GM18508 (cell line): ENCODE measurements around the gene KRTAP5-1.

Source experiments
- ATAC-seq: cut with Tn5 transposase; IDR thresholded peaks from one replicate; pipeline ENCODE4 v1.9.1; 2021; ENCODE audit warnings: moderate number of reproducible peaks; ENCODE audit not compliant: insufficient read depth, unreplicated experiment

The KRTAP5-1 gene

GRCh38 chr11:1562469-1563148, 22.5 kb downstream of the KRTAP5-1 start:
- ATAC-seq = no peak

GRCh38 chr11:1561955-1562354, 23.1 kb downstream of the KRTAP5-1 start:
- no peak for ATAC-seq

- ATAC-seq = no peak
Measured at GRCh38 chr11:1561266-1561665, 23.8 kb downstream of the KRTAP5-1 start.

DNA sequence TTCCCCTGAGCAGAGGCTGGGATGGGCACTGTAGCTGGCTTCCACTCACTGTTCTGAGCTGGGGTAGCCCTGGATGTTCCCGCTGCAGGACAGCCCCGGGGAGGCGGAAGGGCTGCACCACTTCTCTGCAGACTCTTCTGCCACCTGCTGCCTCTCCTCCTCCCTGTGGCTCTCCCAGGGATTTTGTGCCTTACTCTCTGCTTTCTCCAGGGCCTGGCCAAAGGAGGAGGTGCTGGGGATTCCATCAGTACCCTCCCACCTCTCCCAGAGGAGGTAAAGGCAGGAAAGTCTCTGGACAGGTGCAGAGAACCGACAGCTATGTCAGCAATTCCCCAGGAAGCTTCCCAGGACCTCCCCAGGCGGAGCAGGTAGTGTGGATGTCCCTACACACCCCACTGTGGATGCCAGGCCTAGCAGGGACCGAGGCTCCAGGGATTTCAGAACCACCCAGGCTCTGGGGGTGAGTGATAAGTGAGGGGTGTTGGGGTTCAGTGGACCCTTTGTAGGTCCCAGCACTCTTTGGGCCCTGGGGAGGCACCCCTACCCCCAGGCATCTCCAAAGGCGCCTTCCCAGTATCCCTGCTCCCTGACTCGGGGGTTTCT, 24.3 kb downstream of the KRTAP5-1 start:
- no peak for ATAC-seq

DNA sequence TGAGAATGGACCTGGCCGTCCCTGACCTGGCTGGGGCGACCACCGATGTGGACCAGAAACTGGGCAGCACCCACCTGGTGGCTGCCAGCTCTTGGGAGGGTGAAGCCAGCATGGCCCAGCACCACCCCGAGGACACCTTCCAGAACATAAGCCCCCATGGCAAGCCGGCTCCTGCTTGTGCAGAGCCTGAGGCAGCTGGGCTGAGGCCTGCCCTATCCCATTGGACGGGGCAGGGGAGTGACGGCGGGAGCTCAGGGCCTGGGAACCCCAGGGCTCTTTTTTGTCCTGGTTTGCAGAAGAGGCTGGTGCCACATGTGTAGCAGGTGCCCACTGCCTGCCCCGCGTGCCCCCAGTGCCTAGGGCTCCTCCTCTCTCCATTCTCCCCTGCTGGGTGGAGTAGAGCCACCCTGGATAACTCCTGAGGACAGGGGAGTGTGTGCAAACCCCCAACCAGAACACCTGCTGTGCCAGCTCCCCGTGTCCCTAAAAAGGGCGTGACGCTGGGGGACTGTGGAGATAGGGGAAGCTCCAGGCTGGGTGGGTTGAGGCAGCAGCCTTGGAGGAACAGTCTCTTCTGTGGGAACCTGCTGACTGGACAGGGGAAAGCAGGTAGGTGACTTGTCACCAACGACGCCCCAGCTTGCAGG, 25.0 kb downstream of the KRTAP5-1 start:
- no peak for ATAC-seq

DNA sequence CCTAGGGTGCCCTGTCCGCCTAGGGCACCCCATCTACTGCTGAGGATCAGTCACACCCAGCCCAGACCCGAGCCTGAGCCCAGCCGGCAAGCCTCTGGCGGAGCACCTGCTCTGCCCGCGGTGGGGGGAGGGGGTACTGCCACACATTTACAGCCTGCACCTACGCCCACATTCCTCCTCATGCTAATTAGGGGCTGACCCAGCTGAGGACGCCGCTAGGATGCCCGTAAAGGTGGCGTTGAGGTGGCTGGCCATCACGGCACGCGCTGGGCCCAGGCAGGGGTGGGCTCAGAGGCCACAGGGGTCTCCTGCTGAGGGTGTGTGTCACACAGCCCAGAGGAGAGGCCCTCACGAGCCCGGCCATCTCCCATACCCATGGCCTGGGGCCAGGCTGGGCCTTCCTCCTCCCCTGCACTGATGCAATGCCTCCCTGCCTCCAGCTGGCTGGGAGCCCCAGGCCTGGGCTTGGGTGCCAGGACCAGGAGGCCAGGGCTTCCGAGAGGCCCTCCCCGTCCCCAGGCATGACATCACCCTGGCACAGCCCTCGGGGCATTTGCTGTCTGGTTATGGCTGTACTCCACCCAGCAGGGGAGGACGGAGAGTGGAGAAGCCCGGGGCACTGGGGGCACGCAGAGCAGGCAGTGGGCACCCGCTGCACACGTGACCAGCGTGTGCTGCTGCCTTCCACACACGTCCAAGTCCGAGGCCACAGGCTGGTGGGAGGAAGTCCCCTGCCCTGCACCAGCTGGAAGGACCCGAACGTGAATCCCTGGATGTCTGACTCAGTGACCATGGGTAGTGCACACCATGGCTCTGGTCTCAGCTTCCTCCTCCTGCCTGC, 25.8 kb downstream of the KRTAP5-1 start:
- ATAC-seq = no peak

DNA sequence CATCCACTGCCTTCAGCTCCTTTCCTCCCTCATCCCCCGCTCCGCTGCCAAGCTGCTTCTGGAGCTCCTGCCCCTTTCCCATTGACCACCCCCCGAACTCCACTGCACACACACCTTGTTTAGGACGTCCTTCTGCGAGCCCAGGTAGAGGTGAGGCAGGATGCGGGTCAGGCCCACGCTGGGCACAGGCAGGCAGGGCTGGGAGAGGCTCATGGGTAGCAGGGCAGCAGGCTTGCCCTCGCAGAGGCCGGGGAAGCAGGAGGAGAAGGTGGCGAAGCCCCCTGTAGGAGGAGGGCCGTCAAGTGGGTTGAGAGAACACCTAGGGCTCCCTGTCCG, 26.3 kb downstream of the KRTAP5-1 start:
- no peak for ATAC-seq

DNA sequence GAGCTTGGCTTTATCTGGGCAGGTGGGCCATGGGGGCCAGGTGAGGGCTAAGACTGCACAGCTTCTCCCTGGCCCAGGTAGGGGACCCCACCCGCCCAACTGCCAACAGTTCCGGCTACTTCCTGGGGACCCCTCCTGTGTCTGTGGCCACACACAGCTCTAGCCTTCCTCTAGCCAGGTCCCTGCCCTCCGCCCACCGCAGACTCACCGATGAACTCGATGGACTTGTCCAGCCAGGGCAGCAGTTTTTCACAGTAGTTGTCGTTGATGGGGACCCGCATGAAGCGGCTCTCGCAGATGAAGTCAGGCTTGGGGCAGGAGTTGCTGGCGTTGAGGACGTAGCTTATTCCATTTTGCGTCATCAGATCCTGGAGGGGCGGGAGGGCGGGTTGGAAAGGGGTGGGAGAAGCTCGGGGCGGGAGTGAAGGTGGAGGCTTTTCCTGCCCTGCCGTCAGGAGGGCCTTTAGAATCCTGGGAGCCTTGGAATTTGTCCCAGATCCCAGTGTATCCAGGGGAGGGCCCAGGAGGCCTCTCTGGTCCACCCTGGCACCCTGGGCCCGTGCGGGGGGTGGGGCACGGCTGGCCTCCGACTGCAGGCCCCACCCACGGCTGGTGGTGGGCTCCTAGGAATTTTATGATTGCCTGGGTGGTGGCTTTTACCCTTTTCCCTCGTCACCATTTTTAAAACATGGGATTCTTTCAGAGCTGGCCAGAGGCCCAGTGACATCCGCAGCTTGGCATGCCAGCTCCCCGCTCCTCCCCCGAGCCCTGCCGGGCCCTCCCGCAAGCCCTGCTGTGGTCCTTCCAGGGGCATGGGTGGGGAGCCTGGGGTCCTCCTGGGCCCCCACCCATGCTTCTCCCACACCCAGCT, 26.9 kb downstream of the KRTAP5-1 start:
- no peak for ATAC-seq

DNA sequence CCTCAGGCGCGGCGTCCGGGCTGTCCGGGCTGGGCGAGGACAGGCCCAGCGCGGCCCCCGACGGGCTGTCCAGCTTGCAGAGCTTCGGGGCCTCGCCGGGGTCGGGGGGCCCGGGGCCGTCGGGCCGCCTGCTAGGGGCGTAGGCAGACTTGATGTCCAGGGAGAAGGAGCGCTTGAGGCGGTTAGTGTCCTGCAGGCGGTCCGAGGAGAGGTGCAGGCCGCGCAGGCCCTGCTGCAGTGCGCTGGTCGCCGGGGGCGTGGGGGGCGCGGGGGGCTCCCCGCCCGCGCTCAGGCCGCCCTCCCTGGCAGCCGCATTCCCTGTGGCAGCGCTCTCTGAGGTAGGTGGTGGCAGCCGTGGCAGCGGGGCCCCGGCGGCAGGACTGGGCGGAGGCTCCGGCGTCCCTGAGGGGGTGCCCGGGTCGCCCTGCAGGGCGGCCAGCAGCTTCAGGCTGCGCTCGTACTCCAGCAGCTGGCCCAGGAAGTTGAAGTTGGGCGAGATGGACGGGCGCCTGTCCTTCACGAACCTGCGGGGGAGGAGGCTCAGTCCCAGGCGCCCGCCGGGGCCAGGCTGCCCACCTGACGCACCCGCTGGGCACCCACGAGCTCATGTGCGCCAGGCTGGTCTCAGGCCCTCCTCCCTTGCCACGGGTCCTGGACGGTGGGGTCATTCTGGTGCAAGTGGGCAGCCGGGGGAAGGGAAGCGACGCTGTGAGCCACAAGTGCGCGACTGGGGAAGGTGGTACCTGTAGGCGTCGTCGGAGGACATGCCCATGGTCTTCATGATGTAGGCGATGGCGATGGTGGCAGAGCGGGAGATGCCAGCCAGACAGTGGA, 27.8 kb downstream of the KRTAP5-1 start:
- ATAC-seq = no peak

DNA sequence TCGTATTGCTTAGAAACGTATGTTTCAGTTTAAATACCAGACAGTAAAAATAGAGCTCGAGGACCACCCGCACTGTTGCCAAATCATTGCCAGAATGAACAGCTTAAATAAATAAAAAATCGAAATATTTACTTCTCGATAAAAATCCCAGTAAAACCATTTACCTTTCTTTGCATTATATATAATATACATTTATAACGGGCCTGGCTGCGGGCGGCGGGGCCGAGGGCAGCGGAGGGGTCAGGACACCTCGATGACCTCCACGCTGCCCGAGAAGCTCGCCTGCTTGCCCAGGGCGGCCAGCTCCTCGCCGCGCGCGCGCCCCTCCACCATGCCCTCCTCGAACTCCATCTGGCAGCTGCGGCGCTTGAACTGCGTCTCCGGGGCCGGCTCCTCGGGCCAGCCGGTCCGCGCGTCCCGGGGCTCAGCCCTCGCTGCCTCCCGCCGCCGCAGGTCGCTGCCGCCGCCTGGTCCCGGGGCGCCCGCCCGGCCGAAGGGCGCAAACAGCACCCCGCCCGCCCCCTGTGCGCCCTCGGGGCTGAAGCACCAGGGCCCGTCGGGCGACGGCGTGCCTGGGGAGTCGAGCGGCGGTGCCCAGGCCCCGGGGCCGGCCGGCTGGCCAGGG, 28.7 kb downstream of the KRTAP5-1 start:
- no peak for ATAC-seq

GRCh38 chr11:1555713-1556153, 29.4 kb downstream of the KRTAP5-1 start:
- no peak for ATAC-seq

GRCh38 chr11:1554981-1555712, 29.9 kb downstream of the KRTAP5-1 start:
- no peak for ATAC-seq

DNA sequence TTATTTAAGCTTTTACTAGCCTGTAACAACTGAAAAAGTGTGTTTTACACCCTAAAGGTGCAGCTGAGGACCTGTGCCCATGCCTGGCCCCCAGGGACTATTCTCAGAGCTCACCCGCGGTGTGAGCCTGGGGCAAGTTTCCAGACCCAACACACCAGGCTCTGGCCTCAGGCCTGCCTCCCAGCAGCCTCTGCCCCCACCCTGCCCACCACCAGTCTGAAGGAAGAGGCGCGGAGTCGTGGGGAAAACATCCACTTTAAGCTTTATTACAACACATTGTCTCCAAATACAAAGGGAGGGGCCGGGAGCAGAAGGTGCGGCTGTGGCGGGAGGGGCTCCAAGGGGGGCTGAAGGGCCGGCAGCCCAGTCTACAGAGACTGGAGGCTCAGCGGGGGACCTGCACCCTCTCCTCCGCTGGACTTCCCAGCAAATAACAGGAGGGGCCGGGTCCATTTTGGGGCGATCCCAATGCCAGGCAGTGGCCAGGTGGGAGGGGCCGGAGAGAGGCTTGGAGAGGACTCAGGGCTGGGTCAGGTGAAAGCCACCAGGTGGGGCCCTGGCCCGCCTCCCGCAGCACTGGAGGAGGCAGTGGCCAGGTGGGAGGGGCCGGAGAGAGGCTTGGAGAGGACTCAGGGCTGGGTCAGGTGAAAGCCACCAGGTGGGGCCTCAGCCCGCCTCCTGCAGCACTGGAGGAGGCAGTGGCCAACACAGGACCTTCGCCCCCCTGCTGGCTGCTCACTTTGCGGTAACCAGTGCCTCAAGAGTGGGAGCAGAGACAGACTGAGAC, 31.1 kb downstream of the KRTAP5-1 start:
- ATAC-seq = no peak

DNA sequence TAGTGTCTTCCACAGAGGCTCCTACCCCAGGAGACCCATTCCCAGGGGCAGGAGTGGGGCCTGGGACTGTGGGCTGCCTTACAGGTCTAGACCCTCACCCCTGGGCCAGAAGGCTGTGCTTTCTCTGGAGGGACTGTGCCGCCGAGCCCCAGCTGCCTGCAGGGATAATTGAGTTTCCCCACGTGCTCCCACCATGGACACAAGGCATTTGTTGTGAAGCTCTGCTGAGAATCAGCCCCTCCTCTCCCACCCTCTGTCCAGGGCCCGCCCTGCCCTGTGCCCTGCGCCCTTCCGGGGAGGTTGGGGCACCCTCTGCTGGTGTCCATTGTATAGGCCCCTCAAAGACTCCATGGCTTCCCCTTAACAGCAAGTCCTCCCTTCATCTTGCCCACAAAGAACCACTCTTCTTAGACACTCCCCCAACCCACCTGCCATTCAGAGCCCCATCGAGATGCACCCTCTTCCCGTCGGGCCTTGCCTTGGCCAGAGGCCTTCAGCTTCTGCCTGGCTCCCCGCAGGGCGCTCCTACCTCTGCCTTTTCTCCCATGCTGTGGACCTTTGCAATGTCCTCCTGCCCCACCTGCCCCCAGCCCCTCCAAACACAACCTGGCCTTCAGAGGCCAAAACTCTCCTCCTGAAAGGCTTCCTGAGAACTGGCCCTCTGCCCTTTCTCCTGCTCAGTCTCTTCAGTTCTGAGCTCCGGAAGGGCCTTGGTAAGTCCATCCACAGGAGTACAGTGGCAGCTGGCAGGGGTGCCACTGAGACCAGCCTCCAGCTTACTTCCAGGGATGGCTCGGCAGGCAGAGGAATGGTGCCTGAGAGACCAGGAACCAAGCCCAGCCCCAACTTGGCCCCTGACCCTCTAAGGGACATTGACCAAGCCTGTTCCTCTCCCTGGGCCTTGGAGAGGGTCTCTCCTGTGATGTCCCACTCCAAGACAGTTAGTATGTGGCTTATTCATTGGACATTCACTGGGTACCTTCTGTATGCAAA, 35.4 kb downstream of the KRTAP5-1 start:
- ATAC-seq = no peak

- ATAC-seq = no peak
Measured at GRCh38 chr11:1548221-1549070, 36.6 kb downstream of the KRTAP5-1 start.
